ENCODE measurements around the gene CNKSR3.

The CNKSR3 gene

GRCh38 chr6:154529957-154530356 lies 19.5 kb upstream of the CNKSR3 start:
- Histone ChIP-seq H3K18ac (ENCODE audit: low read length) (no peak overlapping the region), H2AFZ (ENCODE audit: low read length) (no peak overlapping the region), H3K27me3 (ENCODE audit: control insufficient read depth in 3 of 3, insufficient read depth in 3 of 3, low read depth in 1 of 3, low read length in 3 of 3) (no peaks in the 10 kb centered on the region), H2BK12ac (ENCODE audit: low read length) (no peak overlapping the region), H3K27ac (replicated peaks; ENCODE audit: low read length) (no peak overlapping the region), H2AK5ac (ENCODE audit: low read depth, low read length) (no peak overlapping the region), H4K91ac (ENCODE audit: low read depth, low read length, poor library complexity) (no peak overlapping the region), H3K36me3 (replicated peaks in 1 of 2; ENCODE audit: control insufficient read depth in 2 of 2, insufficient read depth in 2 of 2, low read length in 2 of 2) (no peaks in the 10 kb centered on the region), H2BK15ac (ENCODE audit: low read length) (no peak overlapping the region), H3K4me3 (ENCODE audit: low read length in 2 of 2) (no peak overlapping the region), H2BK120ac (ENCODE audit: low read depth, low read length) (no peak overlapping the region), H2BK5ac (ENCODE audit: low read length) (no peak overlapping the region), H3K9ac (ENCODE audit: low read depth, low read length, poor library complexity) (no peak overlapping the region), H3K4me2 (ENCODE audit: insufficient read depth, low read length, poor library complexity, severe bottlenecking) (no peak overlapping the region), H3K23ac (ENCODE audit: low read depth, low read length, poor library complexity) (no peak overlapping the region), H3K9me3 (replicated peaks in 1 of 2; ENCODE audit: control insufficient read depth in 2 of 2, insufficient read depth in 1 of 2, low read depth in 1 of 2, low read length in 2 of 2) (no peaks in the 10 kb centered on the region), H4K8ac (ENCODE audit: low read depth, low read length) (no peak overlapping the region), H3K4me1 (ENCODE audit: control insufficient read depth in 2 of 2, insufficient read depth in 1 of 2, low read depth in 1 of 2, low read length in 2 of 2) (no peaks in the 10 kb centered on the region), H3K79me1 (ENCODE audit: low read depth, low read length) (no peaks in the 10 kb centered on the region), H3K4ac (ENCODE audit: low read length) (no peak overlapping the region), H3K14ac (ENCODE audit: low read length) (no peak overlapping the region)
- WGBS, 2 donors (ENCODE audit: extremely low coverage in 2 of 2, insufficient read length in 2 of 2, insufficient replicate concordance in 1 of 2), result no CpG with 5 or more reads among the region's 6 CpGs
- no peak for DNase-seq (ENCODE audit: low spot score)

GRCh38 chr6:154528310-154528915 lies 17.9 kb upstream of the CNKSR3 start:
- H3K79me1 ChIP-seq (ENCODE audit: low read depth, low read length), result no peaks in the 10 kb centered on the region
- H3K9me3 ChIP-seq (replicated peaks in 1 of 2; ENCODE audit: control insufficient read depth in 2 of 2, insufficient read depth in 1 of 2, low read depth in 1 of 2, low read length in 2 of 2), result no peaks in the 10 kb centered on the region
- no peaks in the 10 kb centered on the region for H3K36me3 ChIP-seq (replicated peaks in 1 of 2; ENCODE audit: control insufficient read depth in 2 of 2, insufficient read depth in 2 of 2, low read length in 2 of 2)
- no peak overlapping the region for H3K4me2 ChIP-seq (ENCODE audit: insufficient read depth, low read length, poor library complexity, severe bottlenecking)
- H2BK120ac ChIP-seq (ENCODE audit: low read depth, low read length), result no peak overlapping the region
- H4K91ac ChIP-seq (ENCODE audit: low read depth, low read length, poor library complexity), result no peak overlapping the region
- H2BK12ac ChIP-seq (ENCODE audit: low read length), result no peak overlapping the region
- H2BK5ac ChIP-seq (ENCODE audit: low read length), result no peak overlapping the region
- no peak overlapping the region for H2AFZ ChIP-seq (ENCODE audit: low read length)
- no peak overlapping the region for H3K4ac ChIP-seq (ENCODE audit: low read length)
- H2AK5ac ChIP-seq (ENCODE audit: low read depth, low read length), result no peak overlapping the region
- no CpG with 5 or more reads among the region's 3 CpGs for WGBS, 2 donors (ENCODE audit: extremely low coverage in 2 of 2, insufficient read length in 2 of 2, insufficient replicate concordance in 1 of 2)
- H3K27ac ChIP-seq (replicated peaks; ENCODE audit: low read length), result no peak overlapping the region
- no peak overlapping the region for H3K4me3 ChIP-seq (ENCODE audit: low read length in 2 of 2)
- H4K8ac ChIP-seq (ENCODE audit: low read depth, low read length), result no peak overlapping the region
- no peak overlapping the region for H3K14ac ChIP-seq (ENCODE audit: low read length)
- DNase-seq (ENCODE audit: low spot score), result no peak
- no peak overlapping the region for H2BK15ac ChIP-seq (ENCODE audit: low read length)
- H3K18ac ChIP-seq (ENCODE audit: low read length), result no peak overlapping the region
- H3K9ac ChIP-seq (ENCODE audit: low read depth, low read length, poor library complexity), result no peak overlapping the region
- H3K27me3 ChIP-seq (ENCODE audit: control insufficient read depth in 3 of 3, insufficient read depth in 3 of 3, low read depth in 1 of 3, low read length in 3 of 3), result no peaks in the 10 kb centered on the region
- no peak overlapping the region for H3K23ac ChIP-seq (ENCODE audit: low read depth, low read length, poor library complexity)
- H3K4me1 ChIP-seq (ENCODE audit: control insufficient read depth in 2 of 2, insufficient read depth in 1 of 2, low read depth in 1 of 2, low read length in 2 of 2), result no peaks in the 10 kb centered on the region

- no peaks in the 10 kb centered on the region for H3K27me3 ChIP-seq (ENCODE audit: control insufficient read depth in 3 of 3, insufficient read depth in 3 of 3, low read depth in 1 of 3, low read length in 3 of 3)
- no peak overlapping the region for H3K14ac ChIP-seq (ENCODE audit: low read length)
- H4K8ac ChIP-seq (ENCODE audit: low read depth, low read length), result no peak overlapping the region
- no peak overlapping the region for H2AFZ ChIP-seq (ENCODE audit: low read length)
- no peak overlapping the region for H3K4ac ChIP-seq (ENCODE audit: low read length)
- no peak overlapping the region for H3K4me2 ChIP-seq (ENCODE audit: insufficient read depth, low read length, poor library complexity, severe bottlenecking)
- no peak overlapping the region for H2BK15ac ChIP-seq (ENCODE audit: low read length)
- H3K79me1 ChIP-seq (ENCODE audit: low read depth, low read length), result no peaks in the 10 kb centered on the region
- no peak overlapping the region for H2BK120ac ChIP-seq (ENCODE audit: low read depth, low read length)
- H3K18ac ChIP-seq (ENCODE audit: low read length), result no peak overlapping the region
- DNase-seq (ENCODE audit: low spot score), result no peak
- no peak overlapping the region for H3K27ac ChIP-seq (replicated peaks; ENCODE audit: low read length)
- no peak overlapping the region for H3K9ac ChIP-seq (ENCODE audit: low read depth, low read length, poor library complexity)
- H3K23ac ChIP-seq (ENCODE audit: low read depth, low read length, poor library complexity), result no peak overlapping the region
- H3K9me3 ChIP-seq (replicated peaks in 1 of 2; ENCODE audit: control insufficient read depth in 2 of 2, insufficient read depth in 1 of 2, low read depth in 1 of 2, low read length in 2 of 2), result no peaks in the 10 kb centered on the region
- no CpG with 5 or more reads among the region's 1 CpG for WGBS, 2 donors (ENCODE audit: extremely low coverage in 2 of 2, insufficient read length in 2 of 2, insufficient replicate concordance in 1 of 2)
- H3K4me3 ChIP-seq (ENCODE audit: low read length in 2 of 2), result no peak overlapping the region
- no peak overlapping the region for H4K91ac ChIP-seq (ENCODE audit: low read depth, low read length, poor library complexity)
- H2BK5ac ChIP-seq (ENCODE audit: low read length), result no peak overlapping the region
- no peak overlapping the region for H2AK5ac ChIP-seq (ENCODE audit: low read depth, low read length)
- H2BK12ac ChIP-seq (ENCODE audit: low read length), result no peak overlapping the region
- no peaks in the 10 kb centered on the region for H3K4me1 ChIP-seq (ENCODE audit: control insufficient read depth in 2 of 2, insufficient read depth in 1 of 2, low read depth in 1 of 2, low read length in 2 of 2)
- H3K36me3 ChIP-seq (replicated peaks in 1 of 2; ENCODE audit: control insufficient read depth in 2 of 2, insufficient read depth in 2 of 2, low read length in 2 of 2), result no peaks in the 10 kb centered on the region
Measured at GRCh38 chr6:154526996-154527395, 16.5 kb upstream of the CNKSR3 start.

- no peaks in the 10 kb centered on the region for H3K4me1 ChIP-seq (ENCODE audit: control insufficient read depth in 2 of 2, insufficient read depth in 1 of 2, low read depth in 1 of 2, low read length in 2 of 2)
- no peak overlapping the region for H2BK120ac ChIP-seq (ENCODE audit: low read depth, low read length)
- H3K79me1 ChIP-seq (ENCODE audit: low read depth, low read length), result no peaks in the 10 kb centered on the region
- no peak overlapping the region for H4K91ac ChIP-seq (ENCODE audit: low read depth, low read length, poor library complexity)
- no peak overlapping the region for H3K4me3 ChIP-seq (ENCODE audit: low read length in 2 of 2)
- no peak overlapping the region for H3K27ac ChIP-seq (replicated peaks; ENCODE audit: low read length)
- no peak overlapping the region for H2BK5ac ChIP-seq (ENCODE audit: low read length)
- no peak for DNase-seq (ENCODE audit: low spot score)
- no peak overlapping the region for H2AK5ac ChIP-seq (ENCODE audit: low read depth, low read length)
- H3K23ac ChIP-seq (ENCODE audit: low read depth, low read length, poor library complexity), result no peak overlapping the region
- no peak overlapping the region for H4K8ac ChIP-seq (ENCODE audit: low read depth, low read length)
- no peak overlapping the region for H2BK15ac ChIP-seq (ENCODE audit: low read length)
- H3K9me3 ChIP-seq (replicated peaks in 1 of 2; ENCODE audit: control insufficient read depth in 2 of 2, insufficient read depth in 1 of 2, low read depth in 1 of 2, low read length in 2 of 2), result no peaks in the 10 kb centered on the region
- H3K36me3 ChIP-seq (replicated peaks in 1 of 2; ENCODE audit: control insufficient read depth in 2 of 2, insufficient read depth in 2 of 2, low read length in 2 of 2), result no peaks in the 10 kb centered on the region
- H3K27me3 ChIP-seq (ENCODE audit: control insufficient read depth in 3 of 3, insufficient read depth in 3 of 3, low read depth in 1 of 3, low read length in 3 of 3), result no peaks in the 10 kb centered on the region
- H3K18ac ChIP-seq (ENCODE audit: low read length), result no peak overlapping the region
- no peak overlapping the region for H3K9ac ChIP-seq (ENCODE audit: low read depth, low read length, poor library complexity)
- H3K4ac ChIP-seq (ENCODE audit: low read length), result no peak overlapping the region
- H2BK12ac ChIP-seq (ENCODE audit: low read length), result no peak overlapping the region
- WGBS, 2 donors (ENCODE audit: extremely low coverage in 2 of 2, insufficient read length in 2 of 2, insufficient replicate concordance in 1 of 2), result no CpG with 5 or more reads among the region's 4 CpGs
- H3K4me2 ChIP-seq (ENCODE audit: insufficient read depth, low read length, poor library complexity, severe bottlenecking), result no peak overlapping the region
- no peak overlapping the region for H2AFZ ChIP-seq (ENCODE audit: low read length)
- no peak overlapping the region for H3K14ac ChIP-seq (ENCODE audit: low read length)
Measured at GRCh38 chr6:154522576-154522975, 12.1 kb upstream of the CNKSR3 start.
